HG03175 (cell line): ENCODE data around the gene PTPRD.
"Not testable (repeated sequence)": the region's sequence is repeated elsewhere in the genome, so short reads cannot be mapped to it uniquely, and the experiment has no call there.

ENCODE experiments used
- ATAC-seq: cut with Tn5 transposase; IDR thresholded peaks from one replicate; pipeline ENCODE4 v1.9.1; 2021; ENCODE audit warnings: mild to moderate bottlenecking, moderate library complexity; ENCODE audit not compliant: unreplicated experiment

PTPRD gene

DNA sequence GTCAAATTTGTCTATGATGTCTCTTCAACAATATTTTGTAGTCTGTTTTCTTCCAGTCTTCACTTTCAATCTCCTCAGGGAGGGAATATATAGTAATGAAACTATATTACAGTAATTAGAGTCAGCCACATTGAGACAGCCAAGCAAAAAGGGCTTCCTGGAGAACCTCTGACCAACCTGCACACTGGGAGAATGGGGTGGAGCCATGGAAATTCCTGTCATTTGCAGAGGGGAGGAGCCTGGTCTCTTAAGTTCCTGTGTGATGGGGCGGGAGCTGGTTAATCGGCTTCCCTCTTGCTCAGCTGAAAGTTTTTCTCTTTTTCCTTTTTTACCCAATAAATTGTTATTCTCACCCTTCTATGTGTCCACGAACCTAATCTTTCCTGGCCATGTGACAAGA lies 1220.0 kb downstream of the PTPRD start:
- ATAC-seq: no peak

- ATAC-seq: no peak
Observed at GRCh38 chr9:9389904-9390303, 1222.9 kb downstream of the PTPRD start.

DNA sequence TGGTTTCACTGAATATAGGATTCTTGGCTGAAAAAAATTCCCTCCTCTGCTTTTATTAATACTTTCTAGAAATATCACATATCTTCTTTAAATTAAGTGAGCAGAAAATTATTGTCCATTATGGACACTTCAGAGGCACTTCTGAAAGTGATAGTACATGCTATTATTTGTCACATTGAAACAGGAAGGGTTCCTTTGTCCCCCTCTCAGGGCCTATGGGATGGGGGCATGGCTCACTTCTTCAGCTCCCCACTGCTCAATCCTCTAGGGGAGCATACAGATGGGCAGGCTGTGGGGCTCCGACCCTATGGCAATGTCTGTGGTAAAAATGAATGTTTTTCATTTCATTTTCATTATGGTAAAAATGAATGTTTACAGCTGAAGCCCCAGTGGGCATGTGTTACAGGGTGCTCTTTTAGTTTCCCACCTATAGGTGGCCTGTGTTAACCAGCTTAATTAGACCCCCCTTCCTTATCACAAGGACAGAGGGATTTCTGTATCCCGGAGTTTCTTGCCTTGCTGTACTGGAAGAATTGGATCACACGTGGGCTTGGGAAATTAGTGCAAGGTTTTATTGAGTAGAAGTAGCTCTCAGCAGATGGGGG lies 1225.2 kb downstream of the PTPRD start:
- no peak for ATAC-seq

- no peak for ATAC-seq
Observed at GRCh38 chr9:9362332-9362731, 1250.5 kb downstream of the PTPRD start.

DNA sequence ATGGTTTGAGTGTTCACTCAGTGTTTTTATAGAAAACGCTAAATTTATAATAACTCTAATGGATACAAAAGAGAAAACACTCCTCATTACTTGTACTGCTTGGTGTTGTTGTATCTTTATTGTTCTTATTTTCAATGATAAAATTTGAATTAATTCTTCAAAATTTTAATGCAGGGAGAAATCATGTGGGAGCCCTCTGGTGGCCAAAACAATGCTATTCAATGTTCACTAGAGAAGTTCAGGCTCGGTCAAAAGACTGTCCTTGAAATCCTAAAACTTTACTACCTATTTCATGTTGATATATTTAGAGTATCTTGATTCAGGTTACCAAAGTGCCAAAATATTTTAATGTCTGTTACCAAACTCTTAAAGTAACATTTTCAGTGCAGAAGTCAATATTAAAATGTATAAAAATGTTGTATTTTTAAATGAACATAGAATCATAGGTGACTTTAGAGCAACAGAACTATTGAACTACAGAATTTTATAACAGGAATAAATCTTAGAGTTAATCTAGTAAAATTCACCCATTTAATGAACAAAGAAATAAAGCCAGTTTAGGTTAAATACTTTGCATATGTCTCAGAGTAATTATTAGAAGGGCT lies 1259.8 kb downstream of the PTPRD start:
- ATAC-seq: no peak

DNA sequence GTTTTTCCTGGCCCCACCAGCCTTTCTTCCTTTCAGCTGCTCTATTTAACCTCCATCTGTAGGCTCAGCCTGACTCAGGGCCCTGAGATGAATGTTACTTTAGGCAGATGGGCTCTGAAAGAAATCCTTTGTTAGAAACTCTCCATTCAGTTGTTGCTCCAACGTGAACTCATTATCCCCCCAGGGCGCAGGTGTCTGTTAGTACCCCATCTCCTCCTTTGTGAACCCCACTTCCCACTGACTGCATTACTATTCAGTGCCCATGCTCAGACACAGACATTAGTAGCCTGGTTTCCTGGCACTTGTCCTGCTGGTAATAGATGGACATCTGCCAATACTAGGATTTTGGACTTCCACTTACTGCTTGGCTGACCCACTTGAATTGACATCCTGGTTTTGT lies 1271.6 kb downstream of the PTPRD start:
- ATAC-seq: no peak

GRCh38 chr9:9337129-9337528 lies 1275.7 kb downstream of the PTPRD start:
- ATAC-seq: no peak

GRCh38 chr9:9326749-9327148 lies 1286.1 kb downstream of the PTPRD start:
- no peak for ATAC-seq

GRCh38 chr9:9319007-9319406 lies 1293.8 kb downstream of the PTPRD start:
- ATAC-seq: no peak

- not testable (repeated sequence) for ATAC-seq
Observed at GRCh38 chr9:9310743-9311142, 1302.1 kb downstream of the PTPRD start.

- no peak for ATAC-seq
Observed at GRCh38 chr9:9305600-9305999, 1307.2 kb downstream of the PTPRD start.

- no peak for ATAC-seq
Observed at GRCh38 chr9:9299134-9299533, 1313.7 kb downstream of the PTPRD start.

GRCh38 chr9:9286001-9286400 lies 1326.8 kb downstream of the PTPRD start:
- ATAC-seq: no peak

- no peak for ATAC-seq
Observed at GRCh38 chr9:9284201-9284600, 1328.6 kb downstream of the PTPRD start.

- no peak for ATAC-seq
Observed at GRCh38 chr9:9283159-9283986, 1329.4 kb downstream of the PTPRD start.

DNA sequence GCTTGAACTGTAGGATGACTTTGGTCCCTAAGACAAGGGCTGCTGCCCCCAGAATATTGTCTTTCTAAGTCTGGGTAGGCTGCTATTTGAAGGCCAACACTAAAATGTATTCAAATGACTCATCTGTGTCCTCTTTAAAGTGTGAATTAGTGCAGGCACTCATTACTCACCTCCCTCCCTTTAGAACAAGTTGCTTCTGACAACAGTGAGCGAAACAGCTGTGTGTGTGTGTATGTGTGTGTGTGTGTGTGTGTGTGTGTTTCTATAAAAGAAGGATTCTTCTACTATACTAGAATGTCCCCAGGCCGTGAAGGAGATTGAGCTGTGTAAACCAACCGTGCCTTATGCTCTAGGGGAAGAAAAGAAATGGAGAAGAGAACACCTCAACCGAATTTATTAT lies 1337.2 kb downstream of the PTPRD start:
- no peak for ATAC-seq

GRCh38 chr9:9257999-9258498 lies 1354.8 kb downstream of the PTPRD start:
- no peak for ATAC-seq

DNA sequence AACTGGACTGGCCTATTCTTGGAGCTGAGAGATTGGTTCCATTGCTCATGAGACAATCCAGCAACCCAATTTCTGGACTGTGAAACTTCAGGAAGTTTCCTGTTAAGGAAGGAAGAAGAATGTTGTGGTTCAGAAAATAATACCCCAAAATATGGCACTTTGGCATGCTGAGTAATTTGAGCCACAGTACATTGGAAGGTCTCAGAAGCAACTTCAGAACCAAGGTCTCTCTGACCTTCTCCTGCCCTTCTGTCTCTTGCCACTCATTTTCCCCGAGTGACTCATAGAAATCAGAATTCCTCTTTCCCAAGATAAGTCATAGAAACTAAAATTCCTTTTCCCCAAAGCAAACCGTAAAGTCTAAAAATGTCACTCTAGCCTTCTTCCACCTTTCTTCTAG lies 1366.1 kb downstream of the PTPRD start:
- no peak for ATAC-seq

DNA sequence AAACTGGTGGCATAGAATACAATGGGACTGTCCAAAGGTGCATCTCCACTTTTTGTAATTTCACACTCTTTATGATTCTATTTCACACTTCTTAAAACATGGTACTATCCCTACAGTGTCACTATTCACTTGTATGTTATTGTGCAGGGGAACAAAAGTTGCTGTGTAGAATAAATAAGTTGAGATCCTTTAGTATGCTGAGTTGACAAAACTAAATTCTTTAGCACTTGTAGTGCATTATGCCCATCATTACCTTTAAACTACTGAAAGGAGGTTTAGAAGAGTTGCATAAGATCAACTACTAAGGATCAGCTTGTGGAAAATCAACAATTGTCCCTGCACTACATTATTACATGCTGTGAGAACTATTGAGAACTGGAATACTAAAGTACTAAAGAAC lies 1380.9 kb downstream of the PTPRD start:
- no peak for ATAC-seq

GRCh38 chr9:9229269-9229668 lies 1383.5 kb downstream of the PTPRD start:
- ATAC-seq: no peak

GRCh38 chr9:9223175-9223574 lies 1389.6 kb downstream of the PTPRD start:
- no peak for ATAC-seq

GRCh38 chr9:9222730-9223129 lies 1390.1 kb downstream of the PTPRD start:
- ATAC-seq: no peak
